ENCODE data around the gene STKLD1.

- TF ChIP-seq REST (IDR thresholded peaks at IDR 0.05; ENCODE audit: low read depth) (no peak), TCF12 (IDR thresholded peaks at IDR 0.05; ENCODE audit: low read depth) (no peak), TAF1 (IDR thresholded peaks at IDR 0.05; ENCODE audit: low read depth) (no peak), EP300 (IDR thresholded peaks at IDR 0.05; ENCODE audit: borderline replicate concordance) (no peak), TEAD4 (IDR thresholded peaks at IDR 0.05) (no peak), YY1 (IDR thresholded peaks at IDR 0.05; ENCODE audit: low read depth) (no peak), EGR1 (IDR thresholded peaks at IDR 0.05) (no peak), NFIC (IDR thresholded peaks at IDR 0.05) (no peak), FOXM1 (IDR thresholded peaks at IDR 0.05; ENCODE audit: borderline replicate concordance, low read depth) (no peak), MAX (IDR thresholded peaks at IDR 0.05) (no peak), CREB1 (IDR thresholded peaks at IDR 0.05; ENCODE audit: low read depth) (no peak), USF1 (IDR thresholded peaks at IDR 0.05) (no peak), CEBPB (IDR thresholded peaks at IDR 0.05) (no peak), RAD21 (IDR thresholded peaks at IDR 0.05; ENCODE audit: low read depth) (no peak)
Observed at GRCh38 chr9:133374612-133375115, 1.5 kb upstream of the STKLD1 start.

Measured in Ishikawa (cell line).